ENCODE results near the gene TAF5. TPM values are rescaled to one million over a fixed set of nuclear protein-coding genes. Genes with fewer than 3 reads are reported as not detected.

TAF5 gene
- total and polyA plus RNA-seq, 2 experiments from 2014 or later = 10.4 to 25.9 TPM

DNA sequence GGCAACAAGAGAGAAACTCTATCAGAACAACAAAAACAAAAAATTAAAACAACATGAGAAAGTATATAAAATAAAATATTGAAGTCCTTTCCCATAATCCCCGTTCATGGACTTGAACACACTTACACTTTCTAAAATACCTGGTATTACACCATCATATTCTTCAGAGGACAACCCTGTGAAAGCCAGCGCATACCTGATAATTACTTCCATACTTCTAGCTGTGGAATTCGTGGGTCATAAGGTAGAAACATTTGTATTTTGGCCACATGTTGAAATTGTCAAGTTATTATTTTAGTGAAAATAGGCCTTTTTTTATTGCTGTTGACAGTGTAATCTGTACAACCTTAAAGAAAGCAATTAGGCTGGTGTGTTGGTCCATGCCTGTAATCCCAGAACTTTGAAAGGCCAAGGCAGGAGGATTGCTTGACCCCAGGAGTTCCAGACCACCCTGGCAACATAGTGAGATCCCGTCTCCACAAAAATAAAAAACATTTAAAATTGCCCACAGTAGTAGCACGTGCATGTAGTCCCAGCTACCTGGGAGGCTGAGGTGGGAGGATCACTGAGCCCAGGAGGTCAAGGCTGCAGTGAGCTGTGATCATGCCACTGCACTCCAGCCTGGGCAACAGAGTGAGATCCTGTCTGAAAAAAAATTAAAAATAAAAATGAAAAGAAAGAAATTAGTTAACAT is 11.7 kb upstream of the TAF5 start:
- Histone ChIP-seq H3K27ac (ENCODE audit: low read depth) (no peak overlapping the region), H3F3A (replicated peaks; ENCODE audit: low read depth) (no peaks in the 10 kb centered on the region), H3K27me3 (ENCODE audit: insufficient read depth) (no peaks in the 10 kb centered on the region), H3K9me2 (ENCODE audit: insufficient read depth) (no peaks in the 10 kb centered on the region), H3K36me3 (ENCODE audit: insufficient read depth) (no peaks in the 10 kb centered on the region), H4K20me1 (replicated peaks; ENCODE audit: insufficient read depth) (no peaks in the 10 kb centered on the region), H3K4me2 (no peak overlapping the region), H3K4me3 (no peak overlapping the region), H3K79me2 (replicated peaks; ENCODE audit: insufficient read depth) (no peaks in the 10 kb centered on the region), H2AFZ (no peak overlapping the region), H3K4me1 (ENCODE audit: insufficient read depth) (peaks cover 5% of the 10 kb centered on the region)
- Mint-ChIP-seq H3K27me3 (ENCODE audit: insufficient read depth, low read depth, poor library complexity) (peaks cover 5% of the 10 kb centered on the region), H3K36me3 (ENCODE audit: low read depth) (no peaks in the 10 kb centered on the region; the same call in 2 of the 3 replicates), H3K9me3 (no peaks in the 10 kb centered on the region), H3K4me1 (peaks cover 3% of the 10 kb centered on the region; the same call in 1 of the 3 replicates), H3K4me3 (no peak overlapping the region), H3K27ac (no peak overlapping the region)
- TF ChIP-seq ZNF114 (CRISPR knock-in tag; IDR thresholded peaks at IDR 0.05) (no peak), POLR2AphosphoS5 (IDR thresholded peaks at IDR 0.05; ENCODE audit: low read depth) (no peak), NANOG (IDR thresholded peaks at IDR 0.05; ENCODE audit: borderline replicate concordance) (no peak), JUNB (IDR thresholded peaks at IDR 0.05; ENCODE audit: unreplicated experiment) (no peak), EZH2phosphoT487 (IDR thresholded peaks at IDR 0.05; ENCODE audit: unreplicated experiment) (no peak), STAT1 (IDR thresholded peaks at IDR 0.05; ENCODE audit: unreplicated experiment) (no peak), CREB1 (CRISPR knock-in tag; IDR thresholded peaks at IDR 0.05; ENCODE audit: low read depth) (no peak), EZH2 (IDR thresholded peaks at IDR 0.05; ENCODE audit: low read depth, unreplicated experiment) (no peak)
- TF ChIP-seq, protein P1, sequence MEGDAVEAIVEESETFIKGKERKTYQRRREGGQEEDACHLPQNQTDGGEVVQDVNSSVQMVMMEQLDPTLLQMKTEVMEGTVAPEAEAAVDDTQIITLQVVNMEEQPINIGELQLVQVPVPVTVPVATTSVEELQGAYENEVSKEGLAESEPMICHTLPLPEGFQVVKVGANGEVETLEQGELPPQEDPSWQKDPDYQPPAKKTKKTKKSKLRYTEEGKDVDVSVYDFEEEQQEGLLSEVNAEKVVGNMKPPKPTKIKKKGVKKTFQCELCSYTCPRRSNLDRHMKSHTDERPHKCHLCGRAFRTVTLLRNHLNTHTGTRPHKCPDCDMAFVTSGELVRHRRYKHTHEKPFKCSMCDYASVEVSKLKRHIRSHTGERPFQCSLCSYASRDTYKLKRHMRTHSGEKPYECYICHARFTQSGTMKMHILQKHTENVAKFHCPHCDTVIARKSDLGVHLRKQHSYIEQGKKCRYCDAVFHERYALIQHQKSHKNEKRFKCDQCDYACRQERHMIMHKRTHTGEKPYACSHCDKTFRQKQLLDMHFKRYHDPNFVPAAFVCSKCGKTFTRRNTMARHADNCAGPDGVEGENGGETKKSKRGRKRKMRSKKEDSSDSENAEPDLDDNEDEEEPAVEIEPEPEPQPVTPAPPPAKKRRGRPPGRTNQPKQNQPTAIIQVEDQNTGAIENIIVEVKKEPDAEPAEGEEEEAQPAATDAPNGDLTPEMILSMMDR (conservative IDR thresholded peaks at IDR 0.05; ENCODE audit: low read depth in 2 of 2) = no peak
- TF ChIP-seq, protein P2, sequence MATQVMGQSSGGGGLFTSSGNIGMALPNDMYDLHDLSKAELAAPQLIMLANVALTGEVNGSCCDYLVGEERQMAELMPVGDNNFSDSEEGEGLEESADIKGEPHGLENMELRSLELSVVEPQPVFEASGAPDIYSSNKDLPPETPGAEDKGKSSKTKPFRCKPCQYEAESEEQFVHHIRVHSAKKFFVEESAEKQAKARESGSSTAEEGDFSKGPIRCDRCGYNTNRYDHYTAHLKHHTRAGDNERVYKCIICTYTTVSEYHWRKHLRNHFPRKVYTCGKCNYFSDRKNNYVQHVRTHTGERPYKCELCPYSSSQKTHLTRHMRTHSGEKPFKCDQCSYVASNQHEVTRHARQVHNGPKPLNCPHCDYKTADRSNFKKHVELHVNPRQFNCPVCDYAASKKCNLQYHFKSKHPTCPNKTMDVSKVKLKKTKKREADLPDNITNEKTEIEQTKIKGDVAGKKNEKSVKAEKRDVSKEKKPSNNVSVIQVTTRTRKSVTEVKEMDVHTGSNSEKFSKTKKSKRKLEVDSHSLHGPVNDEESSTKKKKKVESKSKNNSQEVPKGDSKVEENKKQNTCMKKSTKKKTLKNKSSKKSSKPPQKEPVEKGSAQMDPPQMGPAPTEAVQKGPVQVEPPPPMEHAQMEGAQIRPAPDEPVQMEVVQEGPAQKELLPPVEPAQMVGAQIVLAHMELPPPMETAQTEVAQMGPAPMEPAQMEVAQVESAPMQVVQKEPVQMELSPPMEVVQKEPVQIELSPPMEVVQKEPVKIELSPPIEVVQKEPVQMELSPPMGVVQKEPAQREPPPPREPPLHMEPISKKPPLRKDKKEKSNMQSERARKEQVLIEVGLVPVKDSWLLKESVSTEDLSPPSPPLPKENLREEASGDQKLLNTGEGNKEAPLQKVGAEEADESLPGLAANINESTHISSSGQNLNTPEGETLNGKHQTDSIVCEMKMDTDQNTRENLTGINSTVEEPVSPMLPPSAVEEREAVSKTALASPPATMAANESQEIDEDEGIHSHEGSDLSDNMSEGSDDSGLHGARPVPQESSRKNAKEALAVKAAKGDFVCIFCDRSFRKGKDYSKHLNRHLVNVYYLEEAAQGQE (IDR thresholded peaks at IDR 0.05; ENCODE audit: unreplicated experiment) = no peak
- TF ChIP-seq, protein P3, sequence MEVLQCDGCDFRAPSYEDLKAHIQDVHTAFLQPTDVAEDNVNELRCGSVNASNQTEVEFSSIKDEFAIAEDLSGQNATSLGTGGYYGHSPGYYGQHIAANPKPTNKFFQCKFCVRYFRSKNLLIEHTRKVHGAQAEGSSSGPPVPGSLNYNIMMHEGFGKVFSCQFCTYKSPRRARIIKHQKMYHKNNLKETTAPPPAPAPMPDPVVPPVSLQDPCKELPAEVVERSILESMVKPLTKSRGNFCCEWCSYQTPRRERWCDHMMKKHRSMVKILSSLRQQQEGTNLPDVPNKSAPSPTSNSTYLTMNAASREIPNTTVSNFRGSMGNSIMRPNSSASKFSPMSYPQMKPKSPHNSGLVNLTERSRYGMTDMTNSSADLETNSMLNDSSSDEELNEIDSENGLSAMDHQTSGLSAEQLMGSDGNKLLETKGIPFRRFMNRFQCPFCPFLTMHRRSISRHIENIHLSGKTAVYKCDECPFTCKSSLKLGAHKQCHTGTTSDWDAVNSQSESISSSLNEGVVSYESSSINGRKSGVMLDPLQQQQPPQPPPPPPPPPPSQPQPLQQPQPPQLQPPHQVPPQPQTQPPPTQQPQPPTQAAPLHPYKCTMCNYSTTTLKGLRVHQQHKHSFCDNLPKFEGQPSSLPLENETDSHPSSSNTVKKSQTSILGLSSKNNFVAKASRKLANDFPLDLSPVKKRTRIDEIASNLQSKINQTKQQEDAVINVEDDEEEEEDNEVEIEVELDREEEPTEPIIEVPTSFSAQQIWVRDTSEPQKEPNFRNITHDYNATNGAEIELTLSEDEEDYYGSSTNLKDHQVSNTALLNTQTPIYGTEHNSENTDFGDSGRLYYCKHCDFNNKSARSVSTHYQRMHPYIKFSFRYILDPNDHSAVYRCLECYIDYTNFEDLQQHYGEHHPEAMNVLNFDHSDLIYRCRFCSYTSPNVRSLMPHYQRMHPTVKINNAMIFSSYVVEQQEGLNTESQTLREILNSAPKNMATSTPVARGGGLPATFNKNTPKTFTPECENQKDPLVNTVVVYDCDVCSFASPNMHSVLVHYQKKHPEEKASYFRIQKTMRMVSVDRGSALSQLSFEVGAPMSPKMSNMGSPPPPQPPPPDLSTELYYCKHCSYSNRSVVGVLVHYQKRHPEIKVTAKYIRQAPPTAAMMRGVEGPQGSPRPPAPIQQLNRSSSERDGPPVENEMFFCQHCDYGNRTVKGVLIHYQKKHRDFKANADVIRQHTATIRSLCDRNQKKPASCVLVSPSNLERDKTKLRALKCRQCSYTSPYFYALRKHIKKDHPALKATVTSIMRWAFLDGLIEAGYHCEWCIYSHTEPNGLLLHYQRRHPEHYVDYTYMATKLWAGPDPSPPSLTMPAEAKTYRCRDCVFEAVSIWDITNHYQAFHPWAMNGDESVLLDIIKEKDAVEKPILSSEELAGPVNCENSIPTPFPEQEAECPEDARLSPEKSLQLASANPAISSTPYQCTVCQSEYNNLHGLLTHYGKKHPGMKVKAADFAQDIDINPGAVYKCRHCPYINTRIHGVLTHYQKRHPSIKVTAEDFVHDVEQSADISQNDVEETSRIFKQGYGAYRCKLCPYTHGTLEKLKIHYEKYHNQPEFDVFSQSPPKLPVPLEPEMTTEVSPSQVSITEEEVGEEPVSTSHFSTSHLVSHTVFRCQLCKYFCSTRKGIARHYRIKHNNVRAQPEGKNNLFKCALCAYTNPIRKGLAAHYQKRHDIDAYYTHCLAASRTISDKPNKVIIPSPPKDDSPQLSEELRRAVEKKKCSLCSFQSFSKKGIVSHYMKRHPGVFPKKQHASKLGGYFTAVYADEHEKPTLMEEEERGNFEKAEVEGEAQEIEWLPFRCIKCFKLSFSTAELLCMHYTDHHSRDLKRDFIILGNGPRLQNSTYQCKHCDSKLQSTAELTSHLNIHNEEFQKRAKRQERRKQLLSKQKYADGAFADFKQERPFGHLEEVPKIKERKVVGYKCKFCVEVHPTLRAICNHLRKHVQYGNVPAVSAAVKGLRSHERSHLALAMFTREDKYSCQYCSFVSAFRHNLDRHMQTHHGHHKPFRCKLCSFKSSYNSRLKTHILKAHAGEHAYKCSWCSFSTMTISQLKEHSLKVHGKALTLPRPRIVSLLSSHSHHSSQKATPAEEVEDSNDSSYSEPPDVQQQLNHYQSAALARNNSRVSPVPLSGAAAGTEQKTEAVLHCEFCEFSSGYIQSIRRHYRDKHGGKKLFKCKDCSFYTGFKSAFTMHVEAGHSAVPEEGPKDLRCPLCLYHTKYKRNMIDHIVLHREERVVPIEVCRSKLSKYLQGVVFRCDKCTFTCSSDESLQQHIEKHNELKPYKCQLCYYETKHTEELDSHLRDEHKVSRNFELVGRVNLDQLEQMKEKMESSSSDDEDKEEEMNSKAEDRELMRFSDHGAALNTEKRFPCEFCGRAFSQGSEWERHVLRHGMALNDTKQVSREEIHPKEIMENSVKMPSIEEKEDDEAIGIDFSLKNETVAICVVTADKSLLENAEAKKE (CRISPR knock-in tag; IDR thresholded peaks at IDR 0.05) = no peak
- TF ChIP-seq, protein P4, sequence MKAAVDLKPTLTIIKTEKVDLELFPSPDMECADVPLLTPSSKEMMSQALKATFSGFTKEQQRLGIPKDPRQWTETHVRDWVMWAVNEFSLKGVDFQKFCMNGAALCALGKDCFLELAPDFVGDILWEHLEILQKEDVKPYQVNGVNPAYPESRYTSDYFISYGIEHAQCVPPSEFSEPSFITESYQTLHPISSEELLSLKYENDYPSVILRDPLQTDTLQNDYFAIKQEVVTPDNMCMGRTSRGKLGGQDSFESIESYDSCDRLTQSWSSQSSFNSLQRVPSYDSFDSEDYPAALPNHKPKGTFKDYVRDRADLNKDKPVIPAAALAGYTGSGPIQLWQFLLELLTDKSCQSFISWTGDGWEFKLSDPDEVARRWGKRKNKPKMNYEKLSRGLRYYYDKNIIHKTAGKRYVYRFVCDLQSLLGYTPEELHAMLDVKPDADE (IDR thresholded peaks at IDR 0.05) = no peak
- DNase-seq (ENCODE audit: low spot score) = no peak
- ATAC-seq = no peak
